ENCODE measurements around the gene DYNLL1.
A peak's percentile ranks its signal among the peaks of the same experiment; 100 is the strongest.
"Not testable (repeated sequence)": the region's sequence is repeated elsewhere in the genome, so short reads cannot be mapped to it uniquely, and the experiment has no call there.

The DYNLL1 gene

DNA sequence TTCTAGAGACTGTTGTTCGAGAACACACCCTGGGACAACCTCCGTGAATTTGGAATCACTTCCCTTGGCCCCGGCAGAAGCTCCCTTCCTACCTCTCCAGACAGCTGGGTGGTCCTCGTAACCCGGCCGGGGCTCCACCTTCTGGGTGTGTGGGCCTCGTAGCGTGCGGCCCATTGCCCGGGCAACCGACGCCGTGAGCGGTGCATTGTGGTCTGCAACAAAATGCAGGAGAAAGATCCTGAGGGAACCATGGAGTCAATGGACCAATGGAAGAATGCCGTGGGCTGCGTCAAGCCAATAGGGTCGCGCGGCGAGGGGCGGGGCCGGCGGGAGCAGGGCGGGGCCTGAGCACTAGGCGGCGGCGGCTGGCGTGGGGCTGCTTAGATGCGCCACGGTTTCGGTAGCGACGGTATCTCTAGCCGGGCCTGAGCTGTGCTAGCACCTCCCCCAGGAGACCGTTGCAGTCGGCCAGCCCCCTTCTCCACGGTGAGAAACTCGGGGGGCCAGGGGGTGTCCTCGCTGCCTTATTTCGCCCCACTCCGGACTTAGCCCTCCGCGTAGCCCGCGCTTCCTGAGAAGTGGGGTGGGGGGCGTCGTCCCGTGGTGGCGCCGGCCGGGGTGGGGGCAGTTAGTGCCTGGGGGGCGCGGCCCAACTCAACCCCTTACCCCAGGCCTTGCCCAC is at the start of gene DYNLL1:
Gene DYNLL1 (plus strand): TSS at position 383 of the 682 bp plus-strand sequence. CDS start 309 bp downstream, outside the sequence.
- peak; percentile 98 for DNase-seq (ENCODE audit: low read depth)

DNA sequence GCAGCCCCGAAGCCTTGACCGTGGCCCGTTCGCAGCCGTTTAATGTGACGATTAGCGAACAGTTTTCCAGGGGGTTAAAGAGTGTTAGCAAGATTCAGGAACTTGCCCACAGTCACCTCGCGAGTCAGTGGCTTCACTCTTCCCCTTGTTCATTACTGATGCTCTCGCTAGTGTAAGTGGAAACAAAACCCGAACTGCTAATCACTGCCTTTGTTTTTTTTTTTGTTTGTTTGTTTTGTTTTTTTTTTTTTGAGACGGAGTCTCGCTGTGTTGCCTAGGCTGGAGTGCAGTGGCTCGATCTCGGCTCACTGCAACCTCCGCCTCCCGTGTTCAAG is 49.1 kb upstream of the DYNLL1 start:
- DNase-seq (ENCODE audit: low read depth): not testable (repeated sequence)

DNA sequence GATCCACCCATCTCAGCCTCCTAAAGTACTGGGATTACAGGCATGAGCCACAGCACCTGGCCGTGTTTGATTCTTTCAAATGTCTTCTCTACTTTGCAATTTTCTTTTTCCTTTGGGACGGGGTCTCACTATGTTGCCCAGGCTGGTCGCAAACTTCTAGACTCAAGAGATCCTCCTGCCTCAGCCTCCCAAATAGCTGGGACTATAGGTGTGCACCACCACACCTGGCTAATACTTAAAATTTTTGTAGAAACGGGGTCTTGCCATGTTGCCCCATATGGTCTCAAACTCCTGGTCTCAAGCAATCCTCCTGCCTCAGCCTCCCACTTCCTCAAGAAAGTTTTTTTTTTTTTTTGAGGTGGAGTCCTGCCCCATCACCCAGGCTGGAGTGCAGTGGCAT is 47.9 kb upstream of the DYNLL1 start:
- DNase-seq (ENCODE audit: low read depth): no peak

DNA sequence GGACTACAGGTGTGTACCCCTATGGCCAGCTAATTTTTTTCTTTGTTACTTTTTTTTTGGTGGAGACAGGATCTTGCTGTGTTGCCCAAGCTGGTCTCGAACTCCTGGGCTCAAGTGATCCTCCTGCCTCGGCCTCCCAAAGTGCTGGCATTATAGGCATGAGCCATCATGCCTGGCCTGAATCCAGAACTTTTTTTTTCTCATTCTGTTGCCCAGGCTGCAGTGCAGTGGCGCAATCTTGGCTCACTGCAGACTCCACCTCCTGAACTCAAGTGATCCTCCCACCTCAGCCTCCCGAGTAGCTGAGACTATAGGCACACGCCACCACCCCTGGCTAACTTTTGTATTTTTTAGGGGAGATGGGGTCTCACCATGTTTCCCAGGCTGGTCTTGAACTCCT is 43.4 kb upstream of the DYNLL1 start:
- DNase-seq (ENCODE audit: low read depth): not testable (repeated sequence)

DNA sequence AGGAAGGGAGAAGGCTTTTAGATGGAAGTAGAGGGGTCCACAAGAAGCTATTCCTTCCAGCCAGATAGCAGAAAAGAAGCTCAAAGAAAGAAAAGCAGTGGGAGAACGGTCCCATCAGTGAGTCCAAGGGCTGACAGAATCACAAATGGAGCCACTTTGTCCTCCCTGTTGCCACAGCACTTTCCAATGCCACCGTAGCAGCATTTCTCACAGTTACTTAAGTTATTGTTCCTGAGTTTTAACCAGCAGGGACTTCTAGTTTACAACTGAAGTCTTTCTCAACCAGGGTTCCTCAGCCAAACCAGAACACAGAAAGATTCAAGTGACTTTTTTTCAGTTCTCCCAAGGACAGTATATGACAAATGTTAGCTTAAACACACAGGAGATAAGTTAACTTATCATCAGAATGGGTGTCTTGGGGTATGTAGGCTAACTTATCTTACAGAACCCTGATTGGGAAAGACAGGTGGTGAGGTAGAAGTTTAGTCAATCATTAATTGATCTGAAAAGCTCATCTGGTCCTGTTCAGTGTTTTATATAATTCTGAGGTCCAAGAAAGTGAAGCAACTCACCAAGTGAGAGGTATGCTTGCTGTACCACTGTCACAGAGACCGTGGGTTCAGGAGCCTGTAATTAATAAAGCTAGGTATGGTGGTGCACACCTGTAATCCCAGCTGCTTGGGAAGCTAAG is 42.7 kb upstream of the DYNLL1 start:
- DNase-seq (ENCODE audit: low read depth): no peak

DNA sequence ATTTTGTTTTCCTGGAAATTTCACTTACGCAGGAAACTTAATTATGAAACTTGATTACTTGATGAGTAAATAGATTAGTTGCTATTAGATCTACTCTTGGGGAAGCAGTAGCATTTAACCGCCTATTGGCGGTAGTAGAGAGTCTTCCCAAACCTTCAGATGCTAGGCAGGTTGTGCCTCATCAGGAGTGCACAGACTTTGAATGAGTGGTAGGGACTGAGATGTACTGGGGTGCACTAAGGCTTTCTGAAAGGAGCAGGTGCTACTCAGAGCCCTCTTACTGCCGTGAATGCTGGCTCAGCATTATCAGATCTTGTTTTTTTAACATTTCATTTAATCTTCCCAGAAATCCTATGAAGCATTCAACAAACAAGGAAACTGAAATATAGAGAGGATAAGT is 41.9 kb upstream of the DYNLL1 start:
- DNase-seq (ENCODE audit: low read depth): no peak

DNA sequence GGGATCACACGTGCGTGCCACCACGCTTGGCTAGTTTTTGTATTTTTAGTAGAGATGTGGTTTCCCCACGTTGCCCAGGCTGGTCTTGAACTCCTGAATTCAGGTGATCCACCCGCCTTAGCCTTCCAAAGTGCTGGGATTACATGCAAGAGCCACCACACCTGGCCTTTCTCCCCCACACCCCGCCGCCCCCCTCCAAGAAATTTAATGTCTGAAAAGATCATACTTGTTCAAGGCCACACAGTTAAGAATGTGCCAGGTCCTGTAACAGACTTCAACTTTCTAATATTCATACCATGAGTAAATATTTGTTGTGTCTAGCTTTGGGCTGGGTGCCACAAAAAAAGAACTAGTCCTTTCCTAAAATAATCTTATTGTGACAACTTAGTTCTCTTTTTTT is 40.6 kb upstream of the DYNLL1 start:
- no peak for DNase-seq (ENCODE audit: low read depth)

DNA sequence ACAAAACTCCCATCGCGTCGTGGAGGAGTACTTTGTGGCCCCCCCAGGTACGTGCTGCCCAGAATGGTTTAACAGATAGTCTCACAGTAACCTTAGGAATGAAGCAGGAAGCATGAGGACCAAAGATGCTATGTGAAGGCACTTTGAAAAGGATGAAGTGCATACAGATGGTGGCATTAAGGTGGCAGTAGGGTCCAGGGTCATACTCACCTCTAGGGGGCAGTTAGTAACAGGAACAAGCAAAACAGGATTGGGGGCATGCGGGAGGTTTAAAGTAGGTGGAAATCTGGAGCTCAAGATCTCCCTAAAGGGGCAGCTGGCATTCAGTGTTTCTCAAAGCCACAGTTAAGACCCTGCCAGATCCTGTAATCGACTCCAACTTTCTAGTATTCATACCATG is 38.8 kb upstream of the DYNLL1 start:
- DNase-seq (ENCODE audit: low read depth): no peak

DNA sequence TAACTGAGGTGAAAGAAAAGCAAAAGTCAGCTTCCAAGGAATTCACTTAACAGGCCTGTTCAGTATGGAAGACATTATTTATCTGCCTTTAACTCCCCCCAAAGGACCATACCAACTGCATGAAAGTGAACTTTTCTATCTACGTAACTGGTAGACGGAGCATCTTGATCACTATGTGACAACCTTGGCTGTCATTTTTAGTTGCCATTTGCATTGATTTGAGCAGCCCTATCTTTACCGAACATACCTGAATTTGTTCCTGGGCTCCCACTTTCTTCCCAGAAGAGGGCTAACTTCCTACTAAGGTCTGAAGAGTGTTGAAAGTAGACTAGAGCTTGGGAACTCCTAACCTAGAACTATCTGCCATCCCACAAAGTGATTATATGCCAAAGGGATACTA is 35.8 kb upstream of the DYNLL1 start:
- DNase-seq (ENCODE audit: low read depth): no peak

DNA sequence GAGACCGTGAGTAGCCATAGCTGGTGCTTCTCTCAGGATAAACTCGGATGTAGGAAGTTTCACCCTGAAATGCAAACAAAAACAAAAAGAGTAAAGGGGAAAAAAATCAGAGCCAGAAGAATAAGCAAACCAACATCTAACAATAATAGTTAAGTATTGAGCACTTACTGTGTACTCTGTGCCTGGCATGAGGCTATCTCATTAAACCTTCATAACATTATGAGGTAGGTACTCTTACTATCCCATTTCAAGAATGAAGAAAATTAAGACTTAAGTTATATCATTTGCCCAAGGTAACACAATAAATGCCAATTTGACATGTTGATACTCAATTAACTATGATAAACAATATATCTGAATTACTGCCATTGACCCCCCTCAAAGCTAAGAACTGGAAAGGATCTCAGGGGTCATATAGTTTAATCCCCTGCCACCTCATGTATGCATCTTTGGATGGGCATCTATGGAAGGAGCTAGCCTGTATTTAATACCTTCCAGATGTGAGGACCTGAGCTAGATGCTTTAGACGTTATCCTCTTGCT is 33.7 kb upstream of the DYNLL1 start:
- DNase-seq (ENCODE audit: low read depth): no peak

DNA sequence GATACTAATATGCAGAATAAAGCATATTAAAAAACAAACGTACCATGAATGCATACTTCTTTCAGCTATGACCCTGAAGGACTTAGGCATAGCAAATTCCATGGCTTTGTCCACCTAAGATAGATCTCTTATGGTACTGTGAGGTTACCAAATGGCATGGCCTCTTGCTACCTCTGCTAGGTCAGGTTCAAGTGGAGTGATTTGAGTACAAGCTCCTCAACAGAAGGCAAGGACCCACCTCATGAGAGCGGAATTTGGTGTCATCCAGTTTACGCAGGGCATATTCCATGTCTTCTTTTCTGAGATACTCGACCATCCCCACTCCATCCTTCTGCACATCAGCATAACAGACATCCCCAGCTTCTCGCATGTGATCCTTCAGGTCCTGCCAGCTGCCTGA is 32.2 kb upstream of the DYNLL1 start:
- DNase-seq (ENCODE audit: low read depth): no peak

DNA sequence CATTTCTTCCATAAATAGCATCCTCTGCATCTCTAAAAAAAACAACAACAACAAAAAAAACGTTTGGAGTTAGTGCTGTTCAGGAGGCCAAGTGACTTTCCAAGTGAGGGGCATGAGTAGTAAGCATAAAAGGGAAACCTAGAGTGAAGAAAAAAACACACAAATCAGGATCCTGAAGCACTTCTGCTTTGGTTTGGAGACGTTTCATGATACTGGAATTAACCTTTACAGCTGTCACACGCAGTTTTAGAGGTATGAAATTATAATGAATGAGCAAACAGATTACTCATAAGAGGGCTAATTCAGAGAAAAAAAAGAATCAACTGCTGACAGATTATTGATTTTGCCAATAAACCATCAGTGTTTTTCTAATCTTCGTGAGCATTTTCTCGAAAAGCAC is 30.2 kb upstream of the DYNLL1 start:
- no peak for DNase-seq (ENCODE audit: low read depth)

DNA sequence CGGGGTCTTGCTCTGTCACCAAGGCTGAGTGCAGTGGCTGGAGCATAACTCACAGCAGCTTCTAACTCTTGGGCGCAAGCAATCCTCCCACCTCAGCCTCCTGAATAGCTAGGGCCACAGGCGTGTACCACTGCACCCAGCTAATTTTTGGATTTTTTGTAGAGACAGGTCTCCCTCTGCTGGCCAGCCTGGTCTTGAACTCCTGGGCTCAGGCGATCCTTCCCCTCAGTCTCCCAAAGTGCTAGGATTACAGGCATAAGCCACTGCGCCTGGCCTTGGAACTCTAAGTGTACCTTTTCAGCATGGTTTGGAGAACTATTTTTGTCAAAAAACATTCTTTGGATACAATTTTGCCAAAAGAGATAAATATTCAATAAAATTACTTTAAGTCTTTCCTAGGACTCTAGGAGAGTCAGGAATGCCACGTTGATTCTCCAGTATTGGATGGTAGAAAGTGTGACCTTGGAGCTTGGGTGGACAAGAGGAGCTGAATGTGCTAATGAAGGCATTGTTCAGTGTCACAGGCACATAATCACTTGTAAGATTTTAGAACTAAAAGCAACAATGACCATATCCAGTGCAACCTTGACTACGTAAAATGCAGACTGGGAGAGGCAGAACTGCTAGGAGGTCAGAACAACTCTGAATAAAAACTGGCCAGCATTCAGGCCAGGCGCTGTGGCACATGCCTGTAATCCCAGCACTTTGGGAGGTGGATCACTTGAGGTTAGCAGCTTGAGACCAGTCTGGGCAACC is 29.2 kb upstream of the DYNLL1 start:
- DNase-seq (ENCODE audit: low read depth): no peak

DNA sequence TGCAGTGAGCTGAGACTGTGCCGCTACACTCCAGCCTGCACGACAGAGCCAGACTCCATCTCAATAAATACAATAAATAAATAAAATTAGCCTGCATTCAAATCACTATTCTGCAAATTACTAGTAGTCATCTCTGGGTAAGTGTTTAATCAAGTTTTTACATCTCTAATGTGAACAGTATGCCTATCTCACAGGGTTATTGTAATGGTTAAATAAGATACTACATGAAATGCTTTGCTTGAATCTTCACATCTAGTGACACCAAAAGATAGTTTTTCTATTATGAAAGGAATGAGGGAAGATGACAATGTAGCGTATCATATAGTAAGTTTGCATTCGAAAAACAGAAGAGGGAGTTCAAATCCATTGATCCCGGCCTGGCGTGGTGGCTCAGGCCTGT is 28.5 kb upstream of the DYNLL1 start:
- DNase-seq (ENCODE audit: low read depth): no peak

DNA sequence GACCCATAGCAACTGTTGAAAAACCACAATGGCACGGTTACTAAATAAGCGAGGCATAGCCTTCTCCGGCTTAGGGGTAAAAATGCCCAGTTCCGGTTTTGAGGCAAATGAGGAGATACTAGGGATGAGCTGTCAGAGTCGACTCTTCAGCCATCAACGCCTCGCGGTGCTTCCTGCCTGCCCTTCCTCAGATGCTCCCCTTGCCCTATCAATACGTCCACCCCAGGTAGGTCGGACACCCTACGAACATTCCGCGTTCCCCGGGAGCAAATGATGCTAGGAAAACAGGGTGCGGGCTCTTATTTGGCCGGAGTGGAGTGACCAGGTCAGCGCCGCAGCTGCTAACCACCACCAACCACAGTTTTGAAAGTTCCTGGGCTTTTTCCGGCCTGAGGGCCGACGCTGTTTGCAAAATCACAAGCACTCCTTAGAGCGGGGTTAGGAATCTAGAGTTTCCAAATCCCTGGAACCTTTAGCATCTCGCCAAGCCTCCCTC is 27.5 kb upstream of the DYNLL1 start:
- no peak for DNase-seq (ENCODE audit: low read depth)

DNA sequence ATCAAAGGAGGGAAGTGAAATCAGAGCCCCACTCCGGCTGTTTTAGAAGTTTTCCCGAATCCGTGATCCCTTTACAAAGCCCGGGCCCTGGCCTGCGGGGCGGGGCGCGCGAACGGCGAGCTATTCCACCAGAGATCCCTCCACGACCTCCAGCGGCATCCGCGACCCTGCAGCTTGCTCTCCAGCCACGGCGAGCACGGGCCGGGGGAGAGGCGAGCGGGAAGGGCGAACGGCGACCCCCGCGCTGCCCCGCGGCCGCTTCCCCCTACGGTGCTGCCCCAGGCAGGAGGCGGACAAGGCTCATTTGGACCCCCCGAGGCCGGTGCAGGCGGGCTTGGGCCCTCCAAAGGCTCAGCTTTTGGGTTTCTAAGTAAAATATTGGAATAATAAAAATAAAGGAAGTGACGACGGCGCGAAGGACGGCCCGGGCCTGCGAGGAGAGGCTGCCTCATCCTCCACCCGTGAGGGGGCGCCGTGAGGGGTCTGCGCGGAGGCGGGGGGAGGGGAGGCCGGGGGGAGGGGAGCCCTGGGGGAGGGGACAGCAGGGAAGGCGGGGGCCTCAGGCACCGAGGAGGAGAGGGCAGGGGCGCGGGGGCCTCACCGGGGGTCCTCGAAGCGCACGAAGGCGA is 27.0 kb upstream of the DYNLL1 start:
- no peak for DNase-seq (ENCODE audit: low read depth)

DNA sequence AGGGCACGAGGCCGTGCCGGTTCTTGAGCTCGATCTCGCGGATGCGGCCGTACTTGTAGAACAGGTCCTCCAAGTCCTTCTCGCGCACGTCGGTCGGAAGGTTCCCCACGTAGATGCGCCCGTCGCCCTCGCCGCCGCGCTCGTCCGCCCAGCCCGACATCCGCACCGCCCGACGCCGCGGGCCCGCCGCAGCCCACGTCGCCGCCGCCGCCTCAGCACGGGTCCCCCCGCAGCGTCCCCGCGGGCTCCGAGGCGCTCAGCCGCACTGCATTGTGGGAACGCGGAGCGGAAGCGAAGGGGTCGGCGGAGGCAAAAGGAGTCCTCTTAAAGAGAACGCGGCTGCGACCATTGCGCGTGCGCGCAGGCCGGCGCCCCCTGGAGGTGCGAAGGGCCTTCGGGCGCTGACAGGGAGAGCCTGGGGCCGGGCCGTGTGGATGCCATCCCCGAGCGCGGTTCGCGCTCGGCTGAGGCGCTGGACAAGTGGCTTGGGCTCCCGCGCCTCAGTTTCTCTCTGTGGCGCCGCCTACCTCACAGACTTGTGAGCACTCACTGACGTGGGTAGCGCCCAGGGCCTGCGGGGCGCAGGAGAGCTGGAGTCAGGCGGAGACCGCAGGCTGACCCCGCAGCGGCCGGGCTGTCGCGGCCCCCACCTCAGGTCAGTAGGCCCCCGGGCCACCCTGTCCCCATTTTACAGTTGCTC is 26.3 kb upstream of the DYNLL1 start, which contains the start of gene SRSF9:
Gene SRSF9 (minus strand): TSS at position 299 of the 700 bp plus-strand sequence. CDS start 139 bp downstream, at position 160.
- peak; percentile 95 for DNase-seq (ENCODE audit: low read depth)

DNA sequence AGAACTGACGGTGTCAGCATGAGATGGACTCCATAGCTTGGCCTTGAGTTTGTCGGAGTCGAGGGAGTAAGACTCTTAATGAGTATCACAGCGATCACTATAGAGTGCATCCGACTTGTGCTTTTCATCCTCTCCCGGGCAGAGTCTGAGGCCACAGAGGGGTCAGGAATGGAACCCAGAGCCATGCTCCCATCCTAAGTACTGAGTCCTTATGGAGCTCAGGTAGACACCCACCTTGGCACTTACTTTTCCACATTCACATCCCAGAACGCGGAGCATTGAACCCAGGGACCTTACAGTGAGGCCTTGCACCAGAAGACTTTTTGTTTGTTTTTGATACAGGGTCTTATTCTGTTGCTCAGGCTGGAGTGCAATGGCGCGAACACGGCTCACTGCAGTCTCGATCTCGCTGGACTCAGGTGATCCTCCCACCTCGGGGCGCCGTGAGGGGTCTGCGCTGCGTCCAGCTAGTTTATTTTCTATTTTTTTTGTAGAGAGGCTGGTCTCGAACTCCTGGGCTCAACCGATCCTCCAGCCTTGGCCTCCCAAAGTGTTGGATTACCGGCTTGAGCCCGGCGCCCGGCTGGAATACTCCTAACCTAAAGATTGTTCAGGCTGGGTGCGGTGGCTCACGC is 25.6 kb upstream of the DYNLL1 start:
- no peak for DNase-seq (ENCODE audit: low read depth)

DNA sequence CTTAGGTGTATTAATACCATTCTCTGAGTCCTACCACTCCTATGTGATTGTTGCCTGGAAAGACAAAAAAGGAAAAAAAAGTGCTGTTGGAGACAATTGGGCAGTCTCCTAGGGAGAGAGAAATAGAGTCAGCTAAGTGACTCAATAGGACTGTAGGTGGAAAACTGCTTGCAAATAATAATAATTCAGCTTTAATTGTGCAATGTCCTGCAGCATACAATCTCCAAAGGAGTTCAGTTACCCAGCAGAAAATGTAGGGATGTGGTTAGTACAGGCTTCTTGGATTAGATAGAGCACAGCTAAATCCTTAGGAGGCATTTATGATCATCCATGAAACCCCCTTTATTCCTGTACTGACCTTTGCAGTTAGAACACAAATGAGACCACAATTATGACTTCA is 23.4 kb upstream of the DYNLL1 start:
- DNase-seq (ENCODE audit: low read depth): no peak

DNA sequence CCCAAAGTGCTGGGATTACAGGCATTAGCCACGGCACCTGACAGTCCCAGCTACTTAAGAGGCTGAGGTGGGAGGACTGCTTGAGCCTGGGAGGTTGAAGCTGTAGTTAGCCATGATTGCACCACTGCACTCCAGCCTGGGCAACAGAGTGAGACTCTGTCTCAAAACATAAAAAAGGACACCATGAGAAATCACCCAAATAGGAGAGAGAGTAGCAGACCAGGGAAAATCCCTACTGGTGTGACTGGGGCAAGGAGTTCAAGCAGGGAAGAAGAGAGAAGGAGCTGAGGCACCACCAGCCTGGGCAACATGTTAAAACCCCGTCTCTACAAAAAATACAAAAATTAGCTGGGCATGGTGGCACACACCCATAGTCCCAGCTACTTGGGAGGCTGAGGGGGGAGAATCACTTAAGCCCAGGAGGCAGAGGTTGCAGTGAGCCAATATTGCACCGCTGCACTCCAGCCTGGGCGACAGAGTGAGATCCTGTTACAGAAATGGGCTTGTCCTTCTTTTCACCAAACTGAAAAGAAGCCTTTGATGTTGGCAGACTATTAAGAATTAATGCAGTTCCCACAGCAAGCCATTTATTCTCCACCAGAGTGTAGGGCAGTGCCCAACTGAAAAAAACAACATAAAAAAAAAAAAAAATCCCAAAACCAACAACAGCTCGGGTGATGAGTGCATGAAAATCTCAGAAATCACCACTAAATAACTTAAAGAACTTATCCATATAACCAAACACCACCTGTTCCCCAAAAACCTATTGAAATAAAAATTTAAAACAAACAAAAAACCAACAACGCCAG is 21.9 kb upstream of the DYNLL1 start:
- no peak for DNase-seq (ENCODE audit: low read depth)
